Left kidney (tissue), 2 donors: ENCODE measurements around the gene C17orf78. TPM values are rescaled to one million over a fixed set of nuclear protein-coding genes. Genes with fewer than 3 reads are reported as not detected.
"Not testable (repeated sequence)": the region's sequence is repeated elsewhere in the genome, so short reads cannot be mapped to it uniquely, and the experiment has no call there.

Experiments used
- DNase-seq: peaks from one replicate; pipeline ENCODE4 v3.0.0-alpha.2; 2013
- polyA plus RNA-seq: library from polyadenylated mRNA; unstranded; fragments of 120-200 nt; gene quantifications from one replicate; pipeline ENCODE4 v1.2.1, GENCODE V29; 2013; ENCODE audit not compliant: insufficient read length

Gene C17orf78
- polyA plus RNA-seq, 1 donor, result 0.30 TPM

- no peak for DNase-seq
Measured at GRCh38 chr17:37440424-37440823, 64.6 kb downstream of the C17orf78 start.

- not testable (repeated sequence) for DNase-seq
Measured at GRCh38 chr17:37441369-37442014, 65.7 kb downstream of the C17orf78 start.

Other genes with a start within 250 kb of the C17orf78 start
- 39.9 TPM for gene ACACA, start 30.9 kb downstream of the C17orf78 start, polyA plus RNA-seq
- 28.9 TPM for gene TADA2A, start 30.9 kb downstream of the C17orf78 start, polyA plus RNA-seq
- 13.4 TPM for gene DUSP14, start 113.9 kb downstream of the C17orf78 start, polyA plus RNA-seq
- 47.4 TPM for gene SYNRG, start 233.4 kb downstream of the C17orf78 start, polyA plus RNA-seq